Pons (tissue), 1 donor: Measurements from ENCODE around the gene SPATC1L.
"Not testable (repeated sequence)": the region's sequence is repeated elsewhere in the genome, so short reads cannot be mapped to it uniquely, and the experiment has no call there.

Experiments used
- DNase-seq: peaks from one replicate; pipeline ENCODE4 v3.0.0-alpha.2; 2016; ENCODE audit warnings: low spot score

Gene SPATC1L

DNA sequence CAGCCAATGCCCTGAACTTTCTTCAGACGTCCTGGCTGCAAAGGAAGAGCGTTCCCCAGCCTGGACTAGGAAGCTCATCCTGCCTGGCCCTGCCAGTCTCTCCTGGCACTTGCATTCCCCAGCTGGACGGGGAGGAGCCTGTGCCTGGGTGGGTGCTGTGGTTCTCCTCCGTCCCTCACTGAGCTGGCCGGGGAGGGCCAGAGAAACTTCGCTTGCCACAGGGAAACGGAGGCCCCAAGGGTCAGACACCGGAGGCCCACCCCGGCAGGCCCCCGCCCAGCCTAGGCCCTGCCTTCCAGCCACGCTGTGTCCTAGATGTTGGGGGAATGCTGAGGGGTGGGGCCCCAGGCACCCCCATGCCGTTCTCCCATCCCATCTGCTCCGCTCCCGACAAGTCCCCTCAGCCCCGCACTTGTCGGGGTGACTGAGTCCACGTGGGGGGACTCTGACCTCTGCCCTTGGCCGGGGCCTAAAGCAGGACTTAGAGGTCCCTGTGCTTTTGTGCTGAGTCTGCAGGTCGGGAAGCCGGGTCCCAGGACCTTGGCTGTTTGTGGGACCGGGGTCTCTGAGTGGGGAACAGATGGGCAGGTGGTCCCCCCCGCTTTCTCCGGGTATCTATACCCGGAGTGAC is 33.7 kb downstream of the SPATC1L start:
- peak; percentile 72 for DNase-seq

DNA sequence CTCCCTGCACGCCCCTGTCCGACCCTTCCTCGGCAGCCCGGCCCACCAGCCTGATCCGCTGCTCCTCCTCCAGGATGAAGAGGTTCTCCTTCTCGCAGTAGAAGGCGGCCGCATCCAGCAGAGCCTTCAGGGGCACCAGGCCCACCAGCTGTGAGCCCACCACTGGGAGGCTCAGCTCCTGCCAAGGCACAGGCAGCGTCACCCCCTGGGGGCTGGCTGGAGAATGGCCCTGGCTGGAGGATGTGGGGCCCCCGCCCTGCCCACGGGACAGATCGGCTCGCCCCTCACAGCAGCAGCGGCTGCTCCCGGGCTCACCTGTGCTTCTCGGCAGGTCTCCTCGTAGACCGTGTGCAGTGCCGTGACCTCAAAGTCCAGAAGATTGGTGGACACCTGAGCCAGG is 34.2 kb downstream of the SPATC1L start:
- no peak for DNase-seq

DNA sequence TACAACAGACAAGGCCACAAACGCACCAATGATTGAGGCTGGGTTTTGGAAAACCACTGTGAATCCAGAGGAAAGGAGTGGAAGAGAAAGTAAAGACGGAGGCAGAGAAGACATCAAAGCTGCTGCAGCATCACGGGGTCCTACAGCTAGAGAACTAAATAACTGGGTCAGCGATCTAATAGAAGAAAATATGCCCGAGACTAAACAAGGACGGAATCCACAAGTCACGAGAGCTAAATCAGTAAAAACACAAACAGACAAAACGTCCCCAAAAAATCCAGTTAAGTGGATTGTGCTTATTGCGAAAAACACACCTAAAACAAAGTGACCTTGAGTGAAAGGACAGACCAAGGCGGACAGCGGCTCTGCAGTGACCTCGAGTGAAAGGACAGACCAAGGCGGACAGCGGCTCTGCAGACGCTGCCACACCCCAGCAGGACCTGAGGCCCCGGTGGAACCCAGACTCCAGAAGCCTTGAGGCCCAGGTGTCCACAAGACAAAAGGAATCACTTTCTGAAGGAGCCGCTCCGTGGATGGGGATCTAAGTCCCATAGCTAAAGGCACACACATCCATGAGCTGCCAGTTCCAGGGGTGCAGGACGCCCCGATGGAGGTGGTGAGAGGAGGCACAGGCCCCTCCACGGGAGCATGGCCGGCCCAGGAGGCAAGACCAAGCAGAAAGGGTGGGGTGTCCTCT is 34.9 kb downstream of the SPATC1L start:
- no peak for DNase-seq

DNA sequence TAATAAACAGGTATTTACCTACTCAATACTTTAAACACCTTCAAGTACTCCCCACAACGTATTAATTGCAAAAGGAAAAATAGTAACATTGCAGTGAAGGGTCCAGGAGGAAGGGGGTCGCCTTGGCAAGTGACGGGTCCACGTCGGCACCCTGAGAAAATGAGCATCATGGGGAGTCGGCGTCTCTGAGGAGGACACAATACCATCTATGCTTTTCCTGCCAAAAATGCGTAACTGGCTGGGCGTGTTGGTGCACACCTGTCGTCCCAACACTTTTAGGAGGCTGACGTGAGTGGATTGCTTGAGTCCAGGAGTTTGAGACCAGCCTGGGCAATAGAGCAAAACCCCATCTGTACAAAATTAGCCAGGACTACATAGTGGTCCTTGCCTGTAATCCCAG is 36.2 kb downstream of the SPATC1L start:
- no peak for DNase-seq

DNA sequence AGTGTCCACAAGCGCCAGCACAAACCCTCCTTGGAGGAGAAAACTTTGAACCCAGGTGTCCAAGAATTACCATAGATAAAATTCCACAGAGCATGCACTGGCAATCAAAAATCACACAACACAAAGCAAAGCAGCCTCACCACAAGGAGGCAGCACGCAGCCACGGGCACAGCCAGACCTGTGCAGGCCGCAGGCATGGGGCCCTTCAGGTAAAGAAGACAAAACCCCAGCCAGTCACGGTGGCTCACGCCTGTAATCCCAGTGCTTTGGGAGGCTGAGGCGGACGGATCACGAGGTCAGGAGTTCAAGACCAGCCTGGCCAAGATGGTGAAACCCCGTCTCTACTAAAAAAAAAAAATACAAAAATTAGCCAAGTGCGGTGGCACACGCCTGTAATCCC is 36.8 kb downstream of the SPATC1L start:
- not testable (repeated sequence) for DNase-seq

DNA sequence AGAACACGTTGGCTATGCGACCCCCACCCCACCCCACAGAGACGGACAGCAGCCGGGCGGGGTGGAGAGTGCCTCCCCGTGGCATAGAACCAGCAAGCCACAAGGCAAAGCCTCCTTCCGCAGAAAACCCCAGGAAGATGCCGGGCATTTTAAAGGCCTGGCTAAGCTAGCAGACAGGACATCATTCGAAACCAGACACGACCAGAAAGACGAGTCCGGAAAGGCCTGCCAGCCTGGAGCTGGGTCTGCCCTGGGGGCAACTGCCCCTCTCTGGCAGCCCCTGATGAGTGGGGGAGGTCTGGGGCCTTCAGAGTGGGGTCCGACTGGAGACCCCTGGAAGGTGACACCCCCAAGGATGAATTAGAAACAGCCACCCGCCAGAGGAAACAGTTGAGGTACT is 37.4 kb downstream of the SPATC1L start:
- no peak for DNase-seq

GRCh38 chr21:46145840-46146691 is 38.2 kb downstream of the SPATC1L start:
- no peak for DNase-seq

DNA sequence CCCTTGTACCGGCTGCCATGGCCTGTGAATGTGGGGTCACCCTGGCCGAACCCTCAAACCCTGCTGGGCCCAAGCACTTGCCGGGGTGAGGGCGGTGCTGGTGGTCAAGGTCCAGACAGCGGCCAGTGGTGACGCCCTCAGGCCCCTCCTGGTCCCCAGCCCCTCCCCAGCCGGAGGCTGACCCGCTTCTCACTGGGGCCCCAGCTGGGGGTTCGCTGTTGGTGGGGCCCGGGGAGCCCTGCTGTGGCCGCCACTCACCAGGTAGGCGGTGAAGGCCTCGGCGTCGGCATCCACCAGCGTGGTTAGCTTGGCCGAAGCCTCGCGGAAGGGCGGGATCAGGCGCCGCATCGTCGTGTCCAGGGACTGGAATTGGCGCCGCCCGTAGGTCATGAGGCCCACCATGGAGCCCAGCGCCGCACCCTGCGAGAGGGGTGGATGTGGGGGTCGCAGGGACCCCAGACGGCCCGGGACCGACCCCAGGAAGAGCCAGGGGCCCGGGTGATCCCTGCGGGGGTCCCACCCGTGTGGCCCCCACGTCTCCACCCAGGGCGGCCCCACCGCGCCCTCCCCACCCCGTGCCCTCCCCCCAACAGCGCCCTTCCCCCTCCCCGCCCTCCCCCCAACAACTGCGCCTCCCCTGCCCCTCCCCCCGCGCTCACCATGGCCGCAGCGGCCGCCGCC is 39.0 kb downstream of the SPATC1L start:
- no peak for DNase-seq

DNA sequence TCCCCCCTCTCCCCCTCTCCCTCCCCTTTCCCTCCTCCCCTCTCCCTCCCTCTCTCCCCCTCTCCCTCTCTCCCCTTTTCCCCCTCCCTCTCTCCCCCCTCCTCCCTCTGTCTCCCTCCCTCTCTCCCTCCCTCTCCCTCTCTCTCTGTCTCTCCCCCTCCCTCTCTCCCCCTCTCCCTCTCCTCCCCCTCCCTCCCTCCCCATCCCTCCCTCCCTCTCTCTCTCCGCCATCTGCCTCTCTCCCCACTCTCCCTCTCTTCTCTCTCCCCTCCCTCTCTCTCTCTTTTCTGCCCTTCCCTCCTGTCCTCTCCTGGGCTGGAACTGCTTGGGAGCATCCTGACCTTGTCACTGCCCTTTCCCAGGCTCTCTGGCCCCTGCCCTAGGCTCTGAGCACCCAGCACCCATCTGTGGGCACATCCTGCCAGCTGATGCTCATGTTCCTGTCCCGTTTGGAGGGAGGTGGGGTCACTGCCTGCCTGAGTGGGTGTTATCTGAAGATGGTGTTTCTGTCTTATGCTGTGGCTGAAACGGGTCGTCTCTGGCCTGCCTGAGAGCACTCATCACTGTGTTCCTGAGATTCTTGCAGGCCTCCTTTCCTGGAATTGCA is 39.7 kb downstream of the SPATC1L start:
- peak; percentile 35 for DNase-seq

DNA sequence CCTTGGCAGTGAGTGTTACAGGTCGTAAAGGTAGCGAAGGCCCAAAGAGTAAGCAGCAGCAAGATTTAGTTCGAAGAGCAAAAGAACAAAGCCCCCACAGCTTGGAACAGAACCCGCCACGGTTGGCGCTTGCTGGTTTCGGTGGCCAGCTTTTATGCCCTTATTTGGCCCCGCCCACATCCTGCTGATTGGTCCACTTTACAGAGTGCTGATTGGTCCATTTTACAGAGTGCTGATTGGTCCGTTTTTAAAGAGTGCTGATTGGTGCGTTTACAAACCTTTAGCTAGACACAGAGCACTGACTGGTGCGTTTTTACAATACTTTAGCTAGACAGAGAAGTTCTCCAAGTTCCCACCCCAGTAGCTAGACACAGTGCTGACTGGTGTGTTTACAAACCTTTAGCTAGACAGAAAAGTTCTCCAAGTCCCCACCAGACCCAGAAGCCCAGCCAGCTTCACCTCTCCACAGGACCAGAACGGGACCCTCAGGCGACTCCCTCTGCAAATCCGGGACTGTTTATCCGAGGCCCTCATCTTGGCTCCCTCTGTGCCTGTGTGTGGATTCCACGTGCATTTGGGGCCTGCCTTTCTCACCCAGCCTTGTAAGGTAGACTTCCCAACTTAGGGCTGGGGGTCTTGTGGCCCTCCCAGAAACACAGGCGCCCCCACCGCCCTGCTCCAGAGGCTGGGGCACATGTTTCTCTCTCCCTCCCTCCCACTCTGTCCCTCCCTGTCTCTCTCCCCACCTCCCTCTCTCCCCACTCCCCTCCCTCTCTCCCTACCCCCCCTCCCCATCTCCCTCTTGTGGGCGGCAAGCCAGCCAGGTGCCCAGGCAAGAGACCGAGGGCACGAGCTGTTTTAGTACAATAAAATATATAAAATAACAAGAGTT is 41.4 kb downstream of the SPATC1L start:
- no peak for DNase-seq

GRCh38 chr21:46141767-46142581 is 42.3 kb downstream of the SPATC1L start:
- no peak for DNase-seq

- not testable (repeated sequence) for DNase-seq
Measured at GRCh38 chr21:46140352-46141003, 43.8 kb downstream of the SPATC1L start.

GRCh38 chr21:46139686-46140085 is 44.6 kb downstream of the SPATC1L start:
- DNase-seq, result no peak

DNA sequence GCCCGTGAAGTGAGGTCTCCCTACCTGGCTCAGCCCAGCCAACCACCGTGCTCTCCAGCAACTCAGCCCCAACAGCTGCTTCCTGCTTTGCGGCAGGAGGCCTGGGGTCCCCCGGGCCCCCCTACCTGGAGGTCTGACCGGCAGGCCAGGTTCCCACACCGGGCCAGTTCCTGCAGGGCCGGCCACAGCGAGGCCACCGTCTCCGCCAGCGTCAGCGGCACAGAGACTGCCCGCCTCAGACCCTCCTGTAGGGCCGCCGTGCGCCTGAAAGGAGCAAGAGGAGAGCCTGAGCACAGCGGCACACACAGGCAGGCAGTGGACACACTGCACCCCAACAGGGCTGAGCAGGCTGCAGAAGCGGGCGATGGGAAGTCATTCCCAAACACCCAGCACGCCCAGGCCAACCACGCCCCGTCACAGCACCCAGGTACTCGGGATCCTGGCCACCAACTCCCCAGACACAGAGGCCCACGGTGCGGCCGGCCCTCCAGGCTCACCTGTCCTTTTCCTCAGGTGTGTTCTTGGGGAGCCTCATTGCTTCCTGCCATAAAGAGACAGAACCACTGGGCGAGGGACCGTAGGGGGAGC is 45.8 kb downstream of the SPATC1L start:
- DNase-seq, result no peak

- DNase-seq, result no peak
Measured at GRCh38 chr21:46137908-46138307, 46.4 kb downstream of the SPATC1L start.

GRCh38 chr21:46136739-46137349 is 47.4 kb downstream of the SPATC1L start:
- DNase-seq, result no peak

DNA sequence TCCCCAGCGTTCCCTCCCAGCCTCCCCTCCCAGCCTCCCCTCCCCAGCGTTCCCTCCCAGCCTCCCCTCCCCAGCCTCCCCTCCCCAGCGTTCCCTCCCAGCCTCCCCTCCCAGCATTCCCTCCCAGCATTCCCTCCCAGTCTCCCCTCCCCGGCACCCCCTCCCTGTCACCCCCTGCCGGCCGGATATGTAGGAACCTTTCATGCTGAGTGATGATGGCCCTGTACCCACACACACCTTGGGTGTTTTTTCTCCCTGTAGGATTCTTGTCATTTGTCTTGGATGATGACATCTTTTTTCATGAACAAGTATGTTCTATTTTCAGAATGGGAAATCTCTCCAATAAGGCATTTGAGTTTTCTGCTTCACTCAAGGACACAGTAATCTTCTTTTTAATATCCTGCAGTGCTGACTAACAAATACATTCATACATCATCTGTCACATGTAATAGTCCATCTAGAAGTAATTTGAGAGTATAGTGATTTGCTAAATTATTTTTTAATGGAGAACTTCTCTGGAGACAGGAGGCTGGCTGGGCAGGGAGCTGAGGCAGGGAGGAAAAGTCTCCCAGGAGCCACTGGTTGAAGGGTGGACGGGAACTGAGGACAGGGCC is 48.4 kb downstream of the SPATC1L start:
- no peak for DNase-seq
